GM08714 (cell line): ENCODE results near the gene HP1BP3.

Experiments used
- H3K4me3 ChIP-seq: fragments of 200-500 bp; sonication (Bioruptor generic); 2 replicates; pipeline ENCODE4 v1.5.1; 2014; ENCODE audit warnings: mild to moderate bottlenecking, low read length, inconsistent platforms
- ZNF274 ChIP-seq: IDR thresholded peaks from 2 replicates; pipeline ENCODE4 v1.6.1; 2012; ENCODE audit warnings: mild to moderate bottlenecking, low read depth, low read length

HP1BP3 gene

GRCh38 chr1:20703124-20703756 lies 83.9 kb downstream of the HP1BP3 start:
- TF ChIP-seq ZNF274, result no peak
- H3K4me3 ChIP-seq, result no peak overlapping the region

DNA sequence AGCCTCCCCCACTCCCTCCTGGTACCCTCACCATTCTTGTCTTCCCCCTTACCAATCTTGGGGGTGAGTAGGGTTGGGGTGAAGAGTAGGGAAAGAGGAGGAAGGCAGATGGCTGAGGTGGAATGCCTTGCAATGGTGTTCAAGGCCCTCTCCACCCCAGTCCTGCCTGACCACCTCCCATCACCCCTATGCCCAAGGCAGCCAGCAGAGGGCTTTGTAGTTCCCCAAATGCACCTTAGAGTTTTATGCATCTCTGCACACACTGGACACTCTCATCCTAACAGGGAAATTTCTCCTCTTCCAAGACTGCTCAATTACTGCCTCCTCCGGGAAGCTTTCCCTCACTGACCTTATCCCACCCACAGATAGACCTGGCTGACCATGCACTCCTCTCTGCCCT lies 84.7 kb downstream of the HP1BP3 start:
- H3K4me3 ChIP-seq, result no peak overlapping the region
- TF ChIP-seq ZNF274, result no peak

DNA sequence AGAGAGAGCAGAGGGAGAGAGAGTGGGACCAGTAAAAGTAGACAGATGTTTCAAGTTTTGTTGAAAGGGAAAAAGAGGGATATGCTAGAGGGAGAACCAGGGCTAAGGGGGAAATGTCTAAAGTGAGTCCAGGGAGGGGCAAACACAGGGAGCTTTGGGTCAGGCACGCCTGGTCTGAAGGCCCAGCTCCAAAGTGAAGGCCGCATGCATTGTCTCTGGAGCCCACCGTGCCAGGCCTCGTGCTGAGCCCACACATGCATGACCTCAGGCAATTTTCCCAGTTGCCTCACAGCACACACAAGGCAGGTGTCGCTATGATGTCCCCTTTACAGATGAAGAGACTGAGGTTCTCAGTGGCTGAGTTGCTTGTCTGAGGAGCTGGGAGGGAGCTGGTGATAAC lies 85.3 kb downstream of the HP1BP3 start:
- TF ChIP-seq ZNF274, result no peak
- no peak overlapping the region for H3K4me3 ChIP-seq

DNA sequence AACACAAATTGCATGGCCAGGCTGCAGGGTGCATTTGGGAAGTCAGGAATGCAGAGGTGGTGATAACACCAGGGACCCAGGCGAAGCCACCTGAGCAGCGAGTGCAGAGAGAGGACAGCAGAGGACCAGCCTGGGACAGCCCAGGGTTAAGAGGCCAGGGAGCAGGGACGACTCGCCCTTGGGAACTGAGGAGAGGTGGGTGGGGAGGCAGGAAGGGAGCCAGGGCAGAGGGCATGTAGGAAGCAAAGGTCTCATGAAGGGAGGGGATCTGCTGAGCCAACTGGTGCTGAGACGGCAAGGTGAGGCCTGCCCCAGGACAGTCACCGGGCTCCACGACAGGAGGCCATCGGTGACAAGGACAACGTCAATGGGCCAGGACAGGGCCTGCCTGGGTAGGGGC lies 85.7 kb downstream of the HP1BP3 start:
- TF ChIP-seq ZNF274, result no peak
- H3K4me3 ChIP-seq, result no peak overlapping the region

DNA sequence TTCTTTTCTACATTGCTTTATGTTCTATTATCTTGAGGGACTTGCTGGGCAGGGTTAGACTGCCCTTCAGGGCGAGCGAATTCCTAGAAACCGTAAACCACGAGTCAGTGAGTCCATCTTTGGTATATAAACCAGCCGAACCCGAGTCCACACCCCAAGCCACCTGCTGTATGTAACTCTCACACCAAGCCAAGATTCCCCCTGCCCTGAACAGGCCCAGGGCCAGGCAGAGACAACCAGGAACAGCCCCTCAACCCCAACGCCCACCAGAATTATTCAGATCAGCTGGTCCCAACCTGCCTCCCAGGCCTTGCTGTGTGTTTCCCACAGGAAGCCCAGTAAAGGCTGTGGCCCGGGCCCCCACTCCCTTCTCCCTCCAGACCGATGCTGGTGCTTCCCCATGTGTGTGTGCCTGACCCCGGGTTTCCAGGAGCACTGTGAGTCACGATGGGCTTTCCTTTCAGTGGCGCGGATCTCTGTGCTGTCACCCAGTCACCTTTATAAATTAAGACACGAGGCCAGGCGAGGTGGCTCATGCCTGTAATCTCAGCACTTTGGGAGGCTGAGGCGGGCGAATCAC lies 86.4 kb downstream of the HP1BP3 start:
- no peak overlapping the region for H3K4me3 ChIP-seq
- TF ChIP-seq ZNF274, result no peak

GRCh38 chr1:20699558-20699957 lies 87.5 kb downstream of the HP1BP3 start:
- TF ChIP-seq ZNF274, result no peak
- no peak overlapping the region for H3K4me3 ChIP-seq

DNA sequence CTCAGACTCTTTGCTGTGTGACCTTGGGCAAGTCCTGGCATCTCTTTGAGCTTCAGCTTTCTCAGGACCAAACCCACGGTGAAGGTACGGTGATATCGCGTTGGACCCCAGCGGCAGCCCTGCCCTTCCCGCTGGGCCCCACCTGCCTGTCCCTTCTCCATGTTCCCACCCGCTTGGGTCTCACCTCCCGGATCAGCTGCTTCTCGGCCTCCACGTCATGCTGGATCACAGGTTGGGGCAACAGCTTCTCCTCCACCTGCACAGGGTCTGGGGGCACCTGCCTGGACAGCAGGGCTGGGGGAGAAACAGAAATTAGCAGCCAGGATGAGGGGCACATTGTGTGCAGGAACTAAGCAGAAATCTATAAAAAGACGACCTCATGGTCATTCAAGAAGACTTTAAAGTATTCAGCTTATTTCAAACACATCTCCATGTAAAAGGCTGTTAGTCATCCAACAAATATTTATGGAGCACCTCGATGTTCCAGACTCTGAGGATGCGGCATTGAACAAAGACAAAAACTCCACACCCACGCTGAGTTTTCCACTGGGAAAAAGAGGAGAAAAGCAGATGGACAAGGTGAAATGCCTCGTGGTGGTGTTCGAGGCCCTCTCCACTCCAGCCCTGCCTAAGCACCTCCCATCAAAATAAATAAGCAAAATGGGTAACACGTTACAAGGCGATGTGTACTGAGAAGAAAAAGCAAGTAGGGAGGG lies 88.8 kb downstream of the HP1BP3 start:
- TF ChIP-seq ZNF274, result no peak
- H3K4me3 ChIP-seq, result no peak overlapping the region

DNA sequence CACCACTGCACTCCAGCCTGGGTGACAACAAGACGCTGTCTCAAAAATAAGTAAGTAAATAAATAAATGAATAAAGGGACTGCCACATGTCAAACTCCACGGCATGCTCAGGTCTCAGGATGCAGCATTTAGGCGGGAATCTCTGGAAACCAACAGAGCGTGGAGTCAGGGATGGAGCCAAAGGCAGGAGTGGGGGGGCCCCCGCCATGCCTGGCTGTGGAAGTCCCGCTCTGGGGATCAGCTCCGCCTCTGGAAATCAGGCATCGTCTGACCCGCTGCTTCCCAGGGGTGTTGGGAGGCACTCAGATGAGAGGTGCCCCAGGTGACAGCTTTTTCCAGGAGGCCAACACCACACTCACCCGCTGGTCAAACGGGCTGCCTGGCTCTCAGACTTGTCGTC lies 89.5 kb downstream of the HP1BP3 start:
- H3K4me3 ChIP-seq, result no peak overlapping the region
- no peak for TF ChIP-seq ZNF274

DNA sequence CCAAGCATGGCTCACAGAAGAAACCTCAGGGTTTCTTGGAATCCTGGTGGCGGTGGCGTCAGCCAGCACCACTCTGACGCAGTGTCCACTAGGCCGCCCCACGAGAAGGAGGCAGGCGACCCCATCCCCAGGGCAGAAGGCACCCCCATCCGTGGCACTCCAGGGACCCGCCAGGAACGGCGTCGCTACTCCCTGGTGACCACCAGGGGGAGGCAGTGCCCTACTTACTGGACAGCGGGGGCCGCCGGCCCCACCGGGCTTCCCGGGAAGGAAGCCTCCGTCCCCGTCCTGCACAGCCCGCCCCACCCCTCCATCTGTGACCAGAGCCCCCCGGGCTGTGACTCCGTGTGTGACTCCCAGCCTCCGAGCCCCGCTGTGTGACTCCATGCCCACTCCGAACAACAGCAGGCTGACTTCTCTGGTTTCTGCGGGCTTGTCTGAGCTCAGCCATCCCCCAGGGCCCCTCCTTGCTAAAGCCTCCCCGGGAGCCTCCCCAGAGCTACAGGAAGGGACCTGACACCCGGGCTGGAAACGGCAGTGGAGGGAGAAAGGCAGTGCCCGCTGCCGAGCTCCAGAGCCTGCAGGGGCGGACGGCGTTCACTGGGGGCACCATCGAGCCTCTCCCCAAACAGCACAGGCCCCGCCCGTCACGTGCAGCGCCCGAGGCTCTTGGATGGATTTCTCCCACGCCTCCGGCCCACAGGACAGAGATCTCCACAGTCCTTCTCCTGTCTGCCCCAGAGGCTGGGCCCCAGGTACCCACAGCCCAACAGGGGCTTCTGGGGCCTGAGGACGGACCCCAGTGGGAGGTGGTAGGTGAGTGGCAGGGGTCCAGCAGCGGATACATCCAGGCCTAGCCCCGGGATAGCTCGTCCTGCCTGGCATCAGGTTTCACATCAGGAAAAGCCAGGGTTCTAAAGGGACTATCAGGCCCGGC lies 90.4 kb downstream of the HP1BP3 start:
- H3K4me3 ChIP-seq, result peak overlapping the region; percentile 63; the same call in 1 of the 2 replicates
- no peak for TF ChIP-seq ZNF274

GRCh38 chr1:20695515-20695914 lies 91.6 kb downstream of the HP1BP3 start:
- TF ChIP-seq ZNF274, result no peak
- H3K4me3 ChIP-seq, result no peak overlapping the region

GRCh38 chr1:20693623-20694022 lies 93.5 kb downstream of the HP1BP3 start:
- no peak for TF ChIP-seq ZNF274

More at GRCh38 chr1:20693623-20694022, 93.5 kb downstream of the HP1BP3 start:
- no peak overlapping the region for H3K4me3 ChIP-seq
